ENCODE measurements around the gene RGSL1.
"Not testable (repeated sequence)": the region's sequence is repeated elsewhere in the genome, so short reads cannot be mapped to it uniquely, and the experiment has no call there.

The RGSL1 gene

DNA sequence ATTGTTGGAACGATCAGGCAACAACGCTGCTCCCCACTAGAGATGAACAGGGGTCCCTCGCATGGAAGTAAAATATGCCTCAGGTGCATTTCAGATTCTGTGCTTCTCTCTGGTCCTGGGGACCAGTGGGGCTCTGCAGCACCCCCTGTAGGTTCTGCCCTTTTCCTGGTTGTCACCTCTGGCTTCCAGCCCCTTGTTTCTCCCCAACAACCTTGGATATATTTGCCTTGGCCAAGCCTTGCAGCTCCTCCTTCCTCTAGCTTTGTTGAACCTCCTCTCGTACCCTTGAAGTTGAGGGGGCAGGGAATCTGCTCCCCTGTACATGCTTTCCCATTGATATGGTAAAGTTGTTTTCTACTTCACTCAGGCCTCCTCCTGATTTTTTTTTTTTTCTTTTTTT, 5.4 kb upstream of the RGSL1 start:
- no peak overlapping the region for H3K27ac ChIP-seq (ENCODE audit: low read depth, low read length)
- no peak overlapping the region for H3K9ac ChIP-seq (ENCODE audit: low read length in 5 of 5)
- peaks cover 0 to 3% (median 0%) of the 10 kb centered on the region in 5 donors for H3K4me1 ChIP-seq (ENCODE audit: control insufficient read depth in 5 of 5, insufficient read depth in 5 of 5, low read length in 5 of 5)
- no peaks in the 10 kb centered on the region for H3K9me3 ChIP-seq (ENCODE audit: control insufficient read depth in 5 of 5, low read length in 5 of 5)
- H3K4me3 ChIP-seq (ENCODE audit: low read depth in 1 of 5, low read length in 5 of 5), result no peak overlapping the region
- no peaks in the 10 kb centered on the region for H3K27me3 ChIP-seq (ENCODE audit: control insufficient read depth in 5 of 5, insufficient read depth in 4 of 5, low read length in 5 of 5)
- H3K36me3 ChIP-seq (ENCODE audit: control insufficient read depth in 5 of 5, insufficient read depth in 5 of 5, low read length in 5 of 5), result no peaks in the 10 kb centered on the region

- H3K4me1 ChIP-seq (ENCODE audit: control insufficient read depth in 5 of 5, insufficient read depth in 5 of 5, low read length in 5 of 5), result peaks cover 0 to 3% (median 0%) of the 10 kb centered on the region in 5 donors
- no peak overlapping the region for H3K9ac ChIP-seq (ENCODE audit: low read length in 5 of 5)
- H3K27ac ChIP-seq (ENCODE audit: low read depth, low read length), result no peak overlapping the region
- no peak overlapping the region for H3K4me3 ChIP-seq (ENCODE audit: low read depth in 1 of 5, low read length in 5 of 5)
- H3K36me3 ChIP-seq (ENCODE audit: control insufficient read depth in 5 of 5, insufficient read depth in 5 of 5, low read length in 5 of 5), result no peaks in the 10 kb centered on the region
- H3K9me3 ChIP-seq (ENCODE audit: control insufficient read depth in 5 of 5, low read length in 5 of 5), result no peaks in the 10 kb centered on the region
- H3K27me3 ChIP-seq (ENCODE audit: control insufficient read depth in 5 of 5, insufficient read depth in 4 of 5, low read length in 5 of 5), result no peaks in the 10 kb centered on the region
Observed at GRCh38 chr1:182446033-182446669, 3.8 kb upstream of the RGSL1 start.

GRCh38 chr1:182447124-182447523, 2.8 kb upstream of the RGSL1 start:
- H3K4me3 ChIP-seq (ENCODE audit: low read depth in 1 of 5, low read length in 5 of 5); H3K27me3 ChIP-seq (ENCODE audit: control insufficient read depth in 5 of 5, insufficient read depth in 4 of 5, low read length in 5 of 5); H3K9me3 ChIP-seq (ENCODE audit: control insufficient read depth in 5 of 5, low read length in 5 of 5); H3K27ac ChIP-seq (ENCODE audit: low read depth, low read length); H3K36me3 ChIP-seq (ENCODE audit: control insufficient read depth in 5 of 5, insufficient read depth in 5 of 5, low read length in 5 of 5); H3K9ac ChIP-seq (ENCODE audit: low read length in 5 of 5); H3K4me1 ChIP-seq (ENCODE audit: control insufficient read depth in 5 of 5, insufficient read depth in 5 of 5, low read length in 5 of 5): not testable (repeated sequence)

DNA sequence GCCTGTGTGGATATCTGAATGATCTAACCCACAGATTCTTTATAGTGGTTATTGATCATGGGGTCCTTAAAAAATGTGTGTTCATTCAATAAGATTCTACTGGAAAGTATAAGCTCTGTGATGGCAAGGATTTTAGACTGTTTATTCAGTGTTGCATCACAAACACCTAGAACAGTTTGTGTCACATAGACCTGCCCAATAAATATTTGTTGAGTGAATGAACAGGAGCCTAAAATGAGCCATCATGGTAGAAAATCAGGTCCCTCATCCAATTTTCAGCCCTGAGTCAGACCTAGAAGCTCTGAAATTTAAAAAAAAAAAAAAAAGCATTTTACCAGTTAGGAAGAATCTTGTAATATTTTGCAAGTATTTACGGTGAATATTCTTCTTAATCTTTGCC, 2.3 kb upstream of the RGSL1 start:
- no peaks in the 10 kb centered on the region for H3K9me3 ChIP-seq (ENCODE audit: control insufficient read depth in 5 of 5, low read length in 5 of 5)
- H3K4me3 ChIP-seq (ENCODE audit: low read depth in 1 of 5, low read length in 5 of 5), result no peak overlapping the region
- no peaks in the 10 kb centered on the region for H3K27me3 ChIP-seq (ENCODE audit: control insufficient read depth in 5 of 5, insufficient read depth in 4 of 5, low read length in 5 of 5)
- no peaks in the 10 kb centered on the region for H3K36me3 ChIP-seq (ENCODE audit: control insufficient read depth in 5 of 5, insufficient read depth in 5 of 5, low read length in 5 of 5)
- no peak overlapping the region for H3K9ac ChIP-seq (ENCODE audit: low read length in 5 of 5)
- no peak overlapping the region for H3K27ac ChIP-seq (ENCODE audit: low read depth, low read length)
- H3K4me1 ChIP-seq (ENCODE audit: control insufficient read depth in 5 of 5, insufficient read depth in 5 of 5, low read length in 5 of 5), result peaks cover 0 to 3% (median 0%) of the 10 kb centered on the region in 5 donors

DNA sequence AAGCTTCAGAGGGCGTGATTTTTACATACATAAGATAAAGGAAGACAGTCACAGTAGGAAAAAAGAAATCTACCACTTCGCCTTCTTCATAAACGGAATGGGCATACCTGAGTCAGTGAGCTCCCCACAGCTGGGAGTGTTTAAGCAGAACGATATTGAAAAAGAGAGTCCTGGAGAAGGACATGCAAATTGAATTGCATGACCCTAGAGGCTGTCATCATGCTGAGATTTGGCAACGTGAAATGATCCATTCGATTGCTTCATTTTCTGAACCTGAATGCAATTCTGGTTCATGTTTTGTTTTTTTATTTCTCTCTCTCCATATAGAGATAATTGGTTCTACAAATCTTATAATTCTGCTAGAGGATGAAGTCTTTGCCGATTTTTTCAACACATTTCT, 3.7 kb downstream of the RGSL1 start:
- Histone ChIP-seq H3K27me3 (ENCODE audit: control insufficient read depth in 5 of 5, insufficient read depth in 4 of 5, low read length in 5 of 5) (peaks cover 0 to 5% (median 0%) of the 10 kb centered on the region in 5 donors), H3K36me3 (ENCODE audit: control insufficient read depth in 5 of 5, insufficient read depth in 5 of 5, low read length in 5 of 5) (no peaks in the 10 kb centered on the region), H3K4me3 (ENCODE audit: low read depth in 1 of 5, low read length in 5 of 5) (no peak overlapping the region), H3K9ac (ENCODE audit: low read length in 5 of 5) (no peak overlapping the region), H3K9me3 (ENCODE audit: control insufficient read depth in 5 of 5, low read length in 5 of 5) (no peaks in the 10 kb centered on the region), H3K4me1 (ENCODE audit: control insufficient read depth in 5 of 5, insufficient read depth in 5 of 5, low read length in 5 of 5) (peaks cover 0 to 4% (median 0%) of the 10 kb centered on the region in 5 donors), H3K27ac (ENCODE audit: low read depth, low read length) (no peak overlapping the region)

- Histone ChIP-seq H3K27ac (ENCODE audit: low read depth, low read length) (no peak overlapping the region), H3K36me3 (ENCODE audit: control insufficient read depth in 5 of 5, insufficient read depth in 5 of 5, low read length in 5 of 5) (no peaks in the 10 kb centered on the region), H3K4me3 (ENCODE audit: low read depth in 1 of 5, low read length in 5 of 5) (no peak overlapping the region), H3K4me1 (ENCODE audit: control insufficient read depth in 5 of 5, insufficient read depth in 5 of 5, low read length in 5 of 5) (peaks cover 0 to 4% (median 0%) of the 10 kb centered on the region in 5 donors), H3K27me3 (ENCODE audit: control insufficient read depth in 5 of 5, insufficient read depth in 4 of 5, low read length in 5 of 5) (peaks cover 0 to 5% (median 0%) of the 10 kb centered on the region in 5 donors), H3K9me3 (ENCODE audit: control insufficient read depth in 5 of 5, low read length in 5 of 5) (no peaks in the 10 kb centered on the region), H3K9ac (ENCODE audit: low read length in 5 of 5) (no peak overlapping the region)
Observed at GRCh38 chr1:182457844-182458243, 7.9 kb downstream of the RGSL1 start.

GRCh38 chr1:182459949-182460348, 10.0 kb downstream of the RGSL1 start:
- Histone ChIP-seq H3K27ac (ENCODE audit: low read depth, low read length) (no peak overlapping the region), H3K9ac (ENCODE audit: low read length in 5 of 5) (no peak overlapping the region), H3K27me3 (ENCODE audit: control insufficient read depth in 5 of 5, insufficient read depth in 4 of 5, low read length in 5 of 5) (peaks cover 0 to 5% (median 0%) of the 10 kb centered on the region in 5 donors)

GRCh38 chr1:182460550-182460951, 10.6 kb downstream of the RGSL1 start:
- Histone ChIP-seq H3K4me1 (ENCODE audit: control insufficient read depth in 5 of 5, insufficient read depth in 5 of 5, low read length in 5 of 5) (no peaks in the 10 kb centered on the region), H3K27ac (ENCODE audit: low read depth, low read length) (no peak overlapping the region), H3K9me3 (ENCODE audit: control insufficient read depth in 5 of 5, low read length in 5 of 5) (no peaks in the 10 kb centered on the region)

More at GRCh38 chr1:182459949-182460348, 10.0 kb downstream of the RGSL1 start:
- Histone ChIP-seq H3K4me1 (ENCODE audit: control insufficient read depth in 5 of 5, insufficient read depth in 5 of 5, low read length in 5 of 5) (no peaks in the 10 kb centered on the region), H3K36me3 (ENCODE audit: control insufficient read depth in 5 of 5, insufficient read depth in 5 of 5, low read length in 5 of 5) (no peaks in the 10 kb centered on the region), H3K4me3 (ENCODE audit: low read depth in 1 of 5, low read length in 5 of 5) (no peak overlapping the region), H3K9me3 (ENCODE audit: control insufficient read depth in 5 of 5, low read length in 5 of 5) (no peaks in the 10 kb centered on the region)

DNA sequence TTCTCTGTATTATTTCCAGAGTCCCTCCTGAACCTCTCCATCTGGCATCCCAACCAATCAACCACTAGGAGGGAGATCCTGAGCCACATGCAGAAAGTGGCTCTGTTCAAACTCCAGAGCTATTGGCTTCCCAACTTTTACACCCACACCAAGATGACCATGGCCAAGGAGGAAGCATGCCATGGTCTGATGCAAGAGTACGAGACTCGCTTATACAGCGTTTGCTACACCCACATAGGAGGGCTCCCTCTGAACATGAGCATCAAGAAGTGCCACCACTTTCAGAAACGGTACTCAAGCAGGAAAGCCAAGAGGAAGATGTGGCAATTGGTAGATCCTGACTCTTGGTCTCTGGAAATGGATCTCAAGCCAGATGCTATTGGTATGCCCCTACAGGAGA, 23.6 kb downstream of the RGSL1 start:
- Histone ChIP-seq H3K9me3 (ENCODE audit: control insufficient read depth in 5 of 5, low read length in 5 of 5) (peaks cover 3 to 15% (median 10%) of the 10 kb centered on the region in 5 donors), H3K36me3 (ENCODE audit: control insufficient read depth in 5 of 5, insufficient read depth in 5 of 5, low read length in 5 of 5) (no peaks in the 10 kb centered on the region), H3K4me3 (ENCODE audit: low read depth in 1 of 5, low read length in 5 of 5) (no peak overlapping the region), H3K9ac (ENCODE audit: low read length in 5 of 5) (no peak overlapping the region), H3K27ac (ENCODE audit: low read depth, low read length) (no peak overlapping the region), H3K27me3 (ENCODE audit: control insufficient read depth in 5 of 5, insufficient read depth in 4 of 5, low read length in 5 of 5) (peaks cover 0 to 3% (median 0%) of the 10 kb centered on the region in 5 donors), H3K4me1 (ENCODE audit: control insufficient read depth in 5 of 5, insufficient read depth in 5 of 5, low read length in 5 of 5) (no peaks in the 10 kb centered on the region)

More at GRCh38 chr1:182460550-182460951, 10.6 kb downstream of the RGSL1 start:
- H3K36me3 ChIP-seq (ENCODE audit: control insufficient read depth in 5 of 5, insufficient read depth in 5 of 5, low read length in 5 of 5), result no peaks in the 10 kb centered on the region
- H3K4me3 ChIP-seq (ENCODE audit: low read depth in 1 of 5, low read length in 5 of 5), result no peak overlapping the region
- peaks cover 0 to 5% (median 0%) of the 10 kb centered on the region in 5 donors for H3K27me3 ChIP-seq (ENCODE audit: control insufficient read depth in 5 of 5, insufficient read depth in 4 of 5, low read length in 5 of 5)
- no peak overlapping the region for H3K9ac ChIP-seq (ENCODE audit: low read length in 5 of 5)

GRCh38 chr1:182476625-182477024, 26.7 kb downstream of the RGSL1 start:
- H3K4me3 ChIP-seq (ENCODE audit: low read depth in 1 of 5, low read length in 5 of 5), result no peak overlapping the region
- no peak overlapping the region for H3K9ac ChIP-seq (ENCODE audit: low read length in 5 of 5)
- H3K36me3 ChIP-seq (ENCODE audit: control insufficient read depth in 5 of 5, insufficient read depth in 5 of 5, low read length in 5 of 5), result no peaks in the 10 kb centered on the region
- no peak overlapping the region for H3K27ac ChIP-seq (ENCODE audit: low read depth, low read length)
- H3K27me3 ChIP-seq (ENCODE audit: control insufficient read depth in 5 of 5, insufficient read depth in 4 of 5, low read length in 5 of 5), result peaks cover 0 to 3% (median 0%) of the 10 kb centered on the region in 5 donors
- no peaks in the 10 kb centered on the region for H3K4me1 ChIP-seq (ENCODE audit: control insufficient read depth in 5 of 5, insufficient read depth in 5 of 5, low read length in 5 of 5)
- H3K9me3 ChIP-seq (ENCODE audit: control insufficient read depth in 5 of 5, low read length in 5 of 5), result peaks cover 4 to 16% (median 12%) of the 10 kb centered on the region in 5 donors
